GM21825 (cell line): ENCODE measurements around the gene ADAMTS18.

Source experiments
- ATAC-seq: cut with Tn5 transposase; IDR thresholded peaks from one replicate; pipeline ENCODE4 v1.9.1; 2021; ENCODE audit warnings: mild to moderate bottlenecking, moderate library complexity; ENCODE audit not compliant: unreplicated experiment

ADAMTS18 gene

DNA sequence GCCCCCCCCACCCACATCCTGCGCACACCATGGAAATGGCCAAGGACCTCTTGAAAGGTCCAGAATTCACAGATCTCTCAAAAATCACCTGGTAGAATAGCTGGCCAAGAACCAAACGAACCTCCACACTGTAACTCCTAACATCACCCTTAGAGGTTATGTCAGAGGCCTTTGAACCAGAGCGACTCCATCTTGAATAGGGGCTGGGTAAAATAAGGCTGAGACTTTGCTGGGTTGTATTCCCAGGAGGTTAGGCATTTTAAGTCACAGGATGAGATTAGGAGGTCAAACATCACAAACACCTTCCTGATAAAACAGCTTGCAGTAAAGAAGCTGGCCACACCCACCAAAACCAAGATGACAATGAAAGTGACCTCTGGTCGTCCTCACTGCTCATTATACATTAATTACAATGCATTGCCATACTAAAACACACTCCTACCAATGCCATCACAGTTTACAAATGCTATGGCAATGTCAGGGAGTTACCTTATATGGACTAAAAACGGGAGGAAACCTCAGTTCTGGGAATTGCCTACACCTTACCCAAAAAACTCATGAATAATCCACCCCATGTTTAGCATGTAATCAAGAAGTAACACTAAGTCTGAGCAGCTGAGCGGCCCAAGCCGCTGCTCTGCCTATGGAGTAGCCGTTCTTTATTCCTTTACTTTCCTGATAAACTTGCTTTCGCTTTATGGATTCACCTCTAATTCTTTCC is 200.9 kb downstream of the ADAMTS18 start:
- ATAC-seq: no peak
